Keratinocyte (primary cell): ENCODE measurements around the gene PEAK3. TPM values are rescaled to one million over a fixed set of nuclear protein-coding genes. Genes with fewer than 3 reads are reported as not detected.

ENCODE experiments used
- DNase-seq: peaks from one replicate; pipeline ENCODE4 v3.0.0-alpha.2; 2011; ENCODE audit warnings: low read depth, missing footprints, low spot score
- FAIRE-seq: peaks from 2 replicates; lab custom pipeline; 2011; peaks lifted over from hg19 to GRCh38; lab: Jason Lieb, UNC
- H2AFZ ChIP-seq: 2 replicates; pipeline ENCODE4 v1.6.0; 2012; ENCODE audit warnings: low read length, control low read depth, inconsistent platforms; ENCODE audit not compliant: control insufficient read depth
- H3K27ac ChIP-seq: 2 replicates; pipeline ENCODE4 v1.5.1; 2011; ENCODE audit warnings: low read length; ENCODE audit not compliant: control insufficient read depth, insufficient read depth
- H3K27me3 ChIP-seq: 3 replicates; pipeline ENCODE4 v1.6.0; 2011; ENCODE audit warnings: low read length; ENCODE audit not compliant: control insufficient read depth, insufficient read depth; ENCODE audit errors: extremely low read depth
- H3K36me3 ChIP-seq, 2 experiments: 2 replicates in 1 of 2; 3 replicates in 1 of 2; pipeline ENCODE4 v1.5.1; 2011; ENCODE audit warnings: low read length in 2 of 2, mild to moderate bottlenecking in 1 of 2; ENCODE audit not compliant: control insufficient read depth in 2 of 2, insufficient read depth in 2 of 2; ENCODE audit errors: extremely low read depth in 1 of 2
- H3K4me1 ChIP-seq: 3 replicates; pipeline ENCODE4 v1.5.1; 2011; ENCODE audit warnings: low read length; ENCODE audit not compliant: control insufficient read depth, insufficient read depth; ENCODE audit errors: extremely low read depth
- H3K4me2 ChIP-seq: 3 replicates; pipeline ENCODE4 v1.6.0; 2011; ENCODE audit warnings: low read depth, low read length; ENCODE audit not compliant: control insufficient read depth, insufficient read depth; ENCODE audit errors: extremely low read depth
- H3K4me3 ChIP-seq, 3 experiments: fragments of 200-600 bp in 1 of 3; sonication (generic) in 1 of 3; 2 replicates in 2 of 3; 3 replicates in 1 of 3; pipeline ENCODE4 v1.5.1; 2011 to 2016; ENCODE audit warnings: low read length in 3 of 3, mild to moderate bottlenecking in 3 of 3, control low read depth in 2 of 3, inconsistent platforms in 1 of 3, low read depth in 1 of 3, mixed read lengths in 1 of 3, mixed run types in 1 of 3, moderate library complexity in 1 of 3; ENCODE audit not compliant: control insufficient read depth in 2 of 3, insufficient read depth in 2 of 3; ENCODE audit errors: extremely low read depth in 1 of 3
- H3K79me2 ChIP-seq: 2 replicates; pipeline ENCODE4 v1.6.0; 2012; ENCODE audit warnings: low read length; ENCODE audit not compliant: control insufficient read depth, insufficient read depth
- H3K9ac ChIP-seq: 3 replicates; pipeline ENCODE4 v1.6.0; 2011; ENCODE audit warnings: low read length; ENCODE audit not compliant: control insufficient read depth, insufficient read depth; ENCODE audit errors: extremely low read depth
- H3K9me1 ChIP-seq: 3 replicates; pipeline ENCODE4 v1.6.0; 2011; ENCODE audit warnings: low read length; ENCODE audit not compliant: control insufficient read depth, insufficient read depth; ENCODE audit errors: extremely low read depth
- H3K9me3 ChIP-seq: 2 replicates; pipeline ENCODE4 v1.5.1; 2012; ENCODE audit warnings: low read depth, low read length; ENCODE audit not compliant: control insufficient read depth
- H4K20me1 ChIP-seq: 3 replicates; pipeline ENCODE4 v1.6.0; 2011; ENCODE audit warnings: low read length; ENCODE audit not compliant: control insufficient read depth, insufficient read depth; ENCODE audit errors: extremely low read depth
- CTCF ChIP-seq, 3 experiments: IDR thresholded peaks in 1 of 3; conservative IDR thresholded peaks in 1 of 3; optimal IDR thresholded peaks in 1 of 3; 2 replicates in 2 of 3; 3 replicates in 1 of 3; pipeline versions ENCODE3 to v1.5.1; 2011; ENCODE audit warnings: low read length in 3 of 3, mild to moderate bottlenecking in 3 of 3, moderate library complexity in 2 of 3, control low read depth in 1 of 3, inconsistent platforms in 1 of 3; ENCODE audit not compliant: insufficient read depth in 2 of 3; ENCODE audit errors: extremely low read depth in 1 of 3
- EZH2 ChIP-seq: IDR thresholded peaks from one replicate; pipeline ENCODE4 v1.6.1; 2012; ENCODE audit warnings: inconsistent platforms, mild to moderate bottlenecking, low read length, moderate library complexity
- dilution Hi-C: fragments of 300-500 bp; cut with MboI; formaldehyde crosslinking; loops from one replicate; pipeline ENCODE4 v1.7.0; 2020; ENCODE audit warnings: low sequenced_read_pairs; ENCODE audit not compliant: extremely low pct_ligation_motif_present
- polyA plus RNA-seq, 5 experiments: library from polyadenylated mRNA; depleted of rRNA in 3 of 5; stranded (reverse) in 3 of 5; stranded (forward) in 1 of 5; unstranded in 1 of 5; fragments of >200 nt; gene quantifications; 1 replicate in 1 of 5; 2 replicates in 3 of 5; 3 replicates in 1 of 5; pipeline versions ENCODE4 v1.2.1 to v1.2.3, GENCODE V29; 2011 to 2012; ENCODE audit warnings: missing spikeins in 2 of 5, low read depth in 1 of 5, low replicate concordance in 1 of 5

The PEAK3 gene
- polyA plus RNA-seq, 1 donor (not counting 4 experiments of a cell fraction or from before 2014, with no cell fraction given) = not detected

GRCh38 chr19:2280633-2281264 is 1.2 kb downstream of the PEAK3 start:
- Histone ChIP-seq H3K9me1 (no peaks in the 10 kb centered on the region), H3K27ac (no peak overlapping the region), H3K36me3 (peaks cover 0 to 2% of the 10 kb centered on the region in 2 experiments), H3K4me1 (no peaks in the 10 kb centered on the region), H4K20me1 (no peaks in the 10 kb centered on the region), H3K9me3 (no peaks in the 10 kb centered on the region), H3K27me3 (no peaks in the 10 kb centered on the region), H3K4me2 (no peak overlapping the region), H3K9ac (no peak overlapping the region), H3K79me2 (no peaks in the 10 kb centered on the region), H3K4me3 (no peak overlapping the region), H2AFZ (no peak overlapping the region)
- TF ChIP-seq CTCF (optimal IDR thresholded peaks at IDR 0.05 in 1 of 3, IDR thresholded peaks at IDR 0.05 in 1 of 3, conservative IDR thresholded peaks at IDR 0.05 in 1 of 3; ENCODE audit: extremely low read depth in 1 of 3, insufficient read depth in 2 of 3, low read length in 3 of 3) (no peak), EZH2 (no peak)
- dilution Hi-C loops = no loop called here
- no peak for DNase-seq
- FAIRE-seq = no peak

- Histone ChIP-seq H3K9me3 (no peaks in the 10 kb centered on the region), H3K36me3 (peaks cover 7% of the 10 kb centered on the region in 2 experiments), H3K27ac (no peak overlapping the region), H3K4me2 (no peak overlapping the region), H2AFZ (no peak overlapping the region), H3K4me3 (no peak overlapping the region), H3K4me1 (peaks cover 6% of the 10 kb centered on the region), H4K20me1 (peaks cover 11% of the 10 kb centered on the region), H3K27me3 (no peaks in the 10 kb centered on the region), H3K9ac (no peak overlapping the region), H3K79me2 (peaks cover 6% of the 10 kb centered on the region), H3K9me1 (no peaks in the 10 kb centered on the region)
- TF ChIP-seq CTCF (optimal IDR thresholded peaks at IDR 0.05 in 1 of 3, IDR thresholded peaks at IDR 0.05 in 1 of 3, conservative IDR thresholded peaks at IDR 0.05 in 1 of 3; ENCODE audit: extremely low read depth in 1 of 3, insufficient read depth in 2 of 3, low read length in 3 of 3) (no peak), EZH2 (no peak)
- dilution Hi-C loops = no loop called here
- FAIRE-seq (no peak), DNase-seq (no peak)
Observed at GRCh38 chr19:2278459-2279158, 3.4 kb downstream of the PEAK3 start.
